Keratinocyte (primary cell): ENCODE measurements around the gene URAD. TPM values are rescaled to one million over a fixed set of nuclear protein-coding genes. Genes with fewer than 3 reads are reported as not detected.

Experiments used
- DNase-seq: peaks from one replicate; pipeline ENCODE4 v3.0.0-alpha.2; 2011; ENCODE audit warnings: low read depth, missing footprints, low spot score
- FAIRE-seq: peaks from 2 replicates; lab custom pipeline; 2011; peaks lifted over from hg19 to GRCh38; lab: Jason Lieb, UNC
- H2AFZ ChIP-seq: 2 replicates; pipeline ENCODE4 v1.6.0; 2012; ENCODE audit warnings: low read length, control low read depth, inconsistent platforms; ENCODE audit not compliant: control insufficient read depth
- H3K27ac ChIP-seq: 2 replicates; pipeline ENCODE4 v1.5.1; 2011; ENCODE audit warnings: low read length; ENCODE audit not compliant: control insufficient read depth, insufficient read depth
- H3K27me3 ChIP-seq: 3 replicates; pipeline ENCODE4 v1.6.0; 2011; ENCODE audit warnings: low read length; ENCODE audit not compliant: control insufficient read depth, insufficient read depth; ENCODE audit errors: extremely low read depth
- H3K36me3 ChIP-seq, 2 experiments: 2 replicates in 1 of 2; 3 replicates in 1 of 2; pipeline ENCODE4 v1.5.1; 2011; ENCODE audit warnings: low read length in 2 of 2, mild to moderate bottlenecking in 1 of 2; ENCODE audit not compliant: control insufficient read depth in 2 of 2, insufficient read depth in 2 of 2; ENCODE audit errors: extremely low read depth in 1 of 2
- H3K4me1 ChIP-seq: 3 replicates; pipeline ENCODE4 v1.5.1; 2011; ENCODE audit warnings: low read length; ENCODE audit not compliant: control insufficient read depth, insufficient read depth; ENCODE audit errors: extremely low read depth
- H3K4me2 ChIP-seq: 3 replicates; pipeline ENCODE4 v1.6.0; 2011; ENCODE audit warnings: low read depth, low read length; ENCODE audit not compliant: control insufficient read depth, insufficient read depth; ENCODE audit errors: extremely low read depth
- H3K4me3 ChIP-seq, 3 experiments: fragments of 200-600 bp in 1 of 3; sonication (generic) in 1 of 3; 2 replicates in 2 of 3; 3 replicates in 1 of 3; pipeline ENCODE4 v1.5.1; 2011 to 2016; ENCODE audit warnings: low read length in 3 of 3, mild to moderate bottlenecking in 3 of 3, control low read depth in 2 of 3, inconsistent platforms in 1 of 3, low read depth in 1 of 3, mixed read lengths in 1 of 3, mixed run types in 1 of 3, moderate library complexity in 1 of 3; ENCODE audit not compliant: control insufficient read depth in 2 of 3, insufficient read depth in 2 of 3; ENCODE audit errors: extremely low read depth in 1 of 3
- H3K79me2 ChIP-seq: 2 replicates; pipeline ENCODE4 v1.6.0; 2012; ENCODE audit warnings: low read length; ENCODE audit not compliant: control insufficient read depth, insufficient read depth
- H3K9ac ChIP-seq: 3 replicates; pipeline ENCODE4 v1.6.0; 2011; ENCODE audit warnings: low read length; ENCODE audit not compliant: control insufficient read depth, insufficient read depth; ENCODE audit errors: extremely low read depth
- H3K9me1 ChIP-seq: 3 replicates; pipeline ENCODE4 v1.6.0; 2011; ENCODE audit warnings: low read length; ENCODE audit not compliant: control insufficient read depth, insufficient read depth; ENCODE audit errors: extremely low read depth
- H3K9me3 ChIP-seq: 2 replicates; pipeline ENCODE4 v1.5.1; 2012; ENCODE audit warnings: low read depth, low read length; ENCODE audit not compliant: control insufficient read depth
- H4K20me1 ChIP-seq: 3 replicates; pipeline ENCODE4 v1.6.0; 2011; ENCODE audit warnings: low read length; ENCODE audit not compliant: control insufficient read depth, insufficient read depth; ENCODE audit errors: extremely low read depth
- EZH2 ChIP-seq: IDR thresholded peaks from one replicate; pipeline ENCODE4 v1.6.1; 2012; ENCODE audit warnings: inconsistent platforms, mild to moderate bottlenecking, low read length, moderate library complexity
- dilution Hi-C: fragments of 300-500 bp; cut with MboI; formaldehyde crosslinking; loops from one replicate; pipeline ENCODE4 v1.7.0; 2020; ENCODE audit warnings: low sequenced_read_pairs; ENCODE audit not compliant: extremely low pct_ligation_motif_present
- polyA plus RNA-seq, 5 experiments: library from polyadenylated mRNA; depleted of rRNA in 3 of 5; stranded (reverse) in 3 of 5; stranded (forward) in 1 of 5; unstranded in 1 of 5; fragments of >200 nt; gene quantifications; 1 replicate in 1 of 5; 2 replicates in 3 of 5; 3 replicates in 1 of 5; pipeline versions ENCODE4 v1.2.1 to v1.2.3, GENCODE V29; 2011 to 2012; ENCODE audit warnings: missing spikeins in 2 of 5, low read depth in 1 of 5, low replicate concordance in 1 of 5
- TF ChIP-seq, protein P1 (sequence below), 3 experiments: IDR thresholded peaks in 1 of 3; conservative IDR thresholded peaks in 1 of 3; optimal IDR thresholded peaks in 1 of 3; 2 replicates in 2 of 3; 3 replicates in 1 of 3; pipeline versions ENCODE3 to v1.5.1; 2011; ENCODE audit warnings: low read length in 3 of 3, mild to moderate bottlenecking in 3 of 3, moderate library complexity in 2 of 3, control low read depth in 1 of 3, inconsistent platforms in 1 of 3; ENCODE audit not compliant: insufficient read depth in 2 of 3; ENCODE audit errors: extremely low read depth in 1 of 3

Gene URAD
- polyA plus RNA-seq, 1 donor (not counting 4 experiments of a cell fraction or from before 2014, with no cell fraction given), result not detected

DNA sequence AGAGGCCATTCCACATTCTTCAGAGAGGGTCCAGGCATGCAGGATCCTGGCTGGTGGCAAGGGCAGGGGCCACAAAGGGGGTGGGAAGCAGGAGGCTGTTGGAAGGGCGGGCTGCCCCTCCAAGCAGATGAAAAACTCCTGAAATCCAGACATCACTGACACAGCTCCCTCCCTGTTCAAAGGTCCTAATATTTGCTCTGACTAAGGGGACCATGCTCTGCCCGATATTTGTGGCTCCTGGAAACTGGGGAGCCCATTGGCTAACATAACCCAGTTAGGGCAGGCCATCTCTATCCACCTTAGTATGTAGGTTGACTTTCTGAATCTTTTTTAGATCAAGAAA, 16.0 kb downstream of the URAD start:
- peaks cover 100% of the 10 kb centered on the region for H3K27me3 ChIP-seq
- TF ChIP-seq, protein P1, sequence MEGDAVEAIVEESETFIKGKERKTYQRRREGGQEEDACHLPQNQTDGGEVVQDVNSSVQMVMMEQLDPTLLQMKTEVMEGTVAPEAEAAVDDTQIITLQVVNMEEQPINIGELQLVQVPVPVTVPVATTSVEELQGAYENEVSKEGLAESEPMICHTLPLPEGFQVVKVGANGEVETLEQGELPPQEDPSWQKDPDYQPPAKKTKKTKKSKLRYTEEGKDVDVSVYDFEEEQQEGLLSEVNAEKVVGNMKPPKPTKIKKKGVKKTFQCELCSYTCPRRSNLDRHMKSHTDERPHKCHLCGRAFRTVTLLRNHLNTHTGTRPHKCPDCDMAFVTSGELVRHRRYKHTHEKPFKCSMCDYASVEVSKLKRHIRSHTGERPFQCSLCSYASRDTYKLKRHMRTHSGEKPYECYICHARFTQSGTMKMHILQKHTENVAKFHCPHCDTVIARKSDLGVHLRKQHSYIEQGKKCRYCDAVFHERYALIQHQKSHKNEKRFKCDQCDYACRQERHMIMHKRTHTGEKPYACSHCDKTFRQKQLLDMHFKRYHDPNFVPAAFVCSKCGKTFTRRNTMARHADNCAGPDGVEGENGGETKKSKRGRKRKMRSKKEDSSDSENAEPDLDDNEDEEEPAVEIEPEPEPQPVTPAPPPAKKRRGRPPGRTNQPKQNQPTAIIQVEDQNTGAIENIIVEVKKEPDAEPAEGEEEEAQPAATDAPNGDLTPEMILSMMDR (optimal IDR thresholded peaks at IDR 0.05 in 1 of 3, IDR thresholded peaks at IDR 0.05 in 1 of 3, conservative IDR thresholded peaks at IDR 0.05 in 1 of 3; ENCODE audit: extremely low read depth in 1 of 3, insufficient read depth in 2 of 3, low read length in 3 of 3), result no peak
- no peak for TF ChIP-seq EZH2
- no peak overlapping the region for H3K27ac ChIP-seq
- no peak overlapping the region for H3K9ac ChIP-seq
- H3K4me3 ChIP-seq, result no peak overlapping the region
- no peaks in the 10 kb centered on the region for H3K9me3 ChIP-seq
- dilution Hi-C loops, result loop anchor here (25.0 kb wide), 1 partner anchor 135 kb away; no protein-coding TSS in a partner anchor
- no peak for DNase-seq
- no peak for FAIRE-seq
- H3K4me2 ChIP-seq, result no peak overlapping the region
- no peaks in the 10 kb centered on the region for H3K9me1 ChIP-seq
- H3K79me2 ChIP-seq, result no peaks in the 10 kb centered on the region
- H3K36me3 ChIP-seq, result no peaks in the 10 kb centered on the region
- peaks cover 2% of the 10 kb centered on the region for H3K4me1 ChIP-seq
- H2AFZ ChIP-seq, result no peak overlapping the region
- H4K20me1 ChIP-seq, result no peaks in the 10 kb centered on the region

DNA sequence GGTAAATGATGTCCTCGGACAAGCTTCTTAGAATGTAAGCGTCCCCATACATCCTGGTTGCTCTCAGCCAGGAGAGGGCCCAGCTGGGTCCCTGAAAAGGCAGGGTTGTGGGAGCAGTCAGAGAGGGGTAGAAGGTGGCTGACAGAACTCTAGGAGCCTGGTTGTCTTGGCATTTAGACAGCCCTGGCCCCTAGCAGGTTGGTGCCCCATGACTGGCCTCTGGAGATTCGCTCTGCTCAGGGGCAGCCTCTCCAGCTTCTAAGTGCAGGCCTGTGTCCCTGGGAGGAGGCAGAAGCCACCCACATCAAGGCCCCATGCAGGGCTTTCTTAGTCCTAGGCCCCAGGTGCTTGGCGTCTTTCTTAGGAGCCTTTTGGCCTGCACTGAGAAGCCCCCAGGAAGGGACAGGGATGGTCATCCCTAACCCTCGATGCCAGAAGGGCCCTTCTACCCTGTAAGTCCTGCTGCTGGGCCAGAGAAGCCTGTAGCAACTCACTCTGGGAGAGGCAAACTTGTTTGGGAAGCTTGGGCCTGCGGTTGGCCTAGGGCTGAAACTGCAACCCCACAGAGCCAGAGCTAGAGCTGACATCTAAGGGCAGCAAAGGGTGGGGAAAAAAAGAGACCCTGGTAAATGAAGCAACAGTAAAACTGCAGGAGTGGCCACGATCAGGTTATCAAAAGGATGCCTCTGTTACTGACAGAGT, 16.6 kb downstream of the URAD start:
- no peak overlapping the region for H3K4me3 ChIP-seq
- TF ChIP-seq, protein P1 (optimal IDR thresholded peaks at IDR 0.05 in 1 of 3, IDR thresholded peaks at IDR 0.05 in 1 of 3, conservative IDR thresholded peaks at IDR 0.05 in 1 of 3; ENCODE audit: extremely low read depth in 1 of 3, insufficient read depth in 2 of 3, low read length in 3 of 3), result no peak
- no peak for TF ChIP-seq EZH2
- no peak overlapping the region for H2AFZ ChIP-seq
- H3K79me2 ChIP-seq, result no peaks in the 10 kb centered on the region
- peaks cover 100% of the 10 kb centered on the region for H3K27me3 ChIP-seq
- H3K9me3 ChIP-seq, result no peaks in the 10 kb centered on the region
- peaks cover 2% of the 10 kb centered on the region for H3K4me1 ChIP-seq
- no peak overlapping the region for H3K4me2 ChIP-seq
- no peaks in the 10 kb centered on the region for H3K9me1 ChIP-seq
- FAIRE-seq (no peak), DNase-seq (no peak)
- H3K9ac ChIP-seq, result no peak overlapping the region
- H3K36me3 ChIP-seq, result no peaks in the 10 kb centered on the region
- no peaks in the 10 kb centered on the region for H4K20me1 ChIP-seq
- dilution Hi-C loops, result loop anchor here (25.0 kb wide), 1 partner anchor 135 kb away; no protein-coding TSS in a partner anchor
- no peak overlapping the region for H3K27ac ChIP-seq
